CD4-positive, alpha-beta T cell (primary cell): ENCODE measurements around the gene GRK7. TPM values are rescaled to one million over a fixed set of nuclear protein-coding genes. Genes with fewer than 3 reads are reported as not detected.

Experiments
- ATAC-seq: fragments of 200-7000 bp; cut with Tn5 transposase; one replicate; pipeline ENCODE4 v1.10.0; 2022; ENCODE audit warnings: mild to moderate bottlenecking; ENCODE audit not compliant: poor library complexity
- CTCF ChIA-PET: fragments of 350-600 bp; sonication (Branson Sonifier 250); formaldehyde crosslinking; loops from one replicate; lab custom pipeline; 2021; ENCODE audit warnings: antibody characterized with exemption, inconsistent platforms; lab: Charles Lee
- POLR2A ChIA-PET: fragments of 350-600 bp; sonication (Branson Sonifier 250); formaldehyde crosslinking; loops from one replicate; lab custom pipeline; 2021; ENCODE audit warnings: antibody characterized with exemption, inconsistent platforms; lab: Charles Lee
- DNase-seq, 14 experiments: peaks; one replicate each; pipeline ENCODE4 v3.0.0-alpha.2; 2013 to 2020; ENCODE audit warnings: mixed read lengths in 2 of 14
- H3K27ac ChIP-seq, 2 donors: one replicate each; pipeline versions ENCODE4 v1.5.1 to v1.7.0; 2013; ENCODE audit warnings: low read length in 2 of 2, low read depth in 1 of 2, mild to moderate bottlenecking in 1 of 2
- H3K27me3 ChIP-seq, 2 experiments: 1 replicate in 1 of 2; 2 replicates in 1 of 2; pipeline versions ENCODE4 v1.6.1 to v1.7.0; 2013; ENCODE audit warnings: low read length in 2 of 2, control low read depth in 1 of 2, mild to moderate bottlenecking in 1 of 2, moderate library complexity in 1 of 2; ENCODE audit not compliant: insufficient read depth in 2 of 2, control insufficient read depth in 1 of 2
- H3K36me3 ChIP-seq: one replicate; pipeline ENCODE4 v1.6.1; 2013; ENCODE audit warnings: low read length, control low read depth; ENCODE audit not compliant: insufficient read depth
- H3K4me1 ChIP-seq: one replicate; pipeline ENCODE4 v1.6.1; 2013; ENCODE audit warnings: low read length, control low read depth; ENCODE audit not compliant: insufficient read depth
- H3K4me3 ChIP-seq: one replicate; pipeline ENCODE4 v1.5.1; 2013; ENCODE audit warnings: mild to moderate bottlenecking, low read length, moderate library complexity
- H3K9me3 ChIP-seq, 2 experiments: 1 replicate in 1 of 2; 2 replicates in 1 of 2; pipeline versions ENCODE4 v1.6.1 to v1.7.0; 2013; ENCODE audit warnings: low read length in 2 of 2, mild to moderate bottlenecking in 2 of 2, control low read depth in 1 of 2, moderate library complexity in 1 of 2; ENCODE audit not compliant: control insufficient read depth in 1 of 2, insufficient read depth in 1 of 2
- H3K27ac Mint-ChIP-seq: one replicate; pipeline ENCODE4 v1.8.0; 2020; ENCODE audit warnings: mixed read lengths
- H3K27me3 Mint-ChIP-seq: one replicate; pipeline ENCODE4 v1.8.0; 2021; ENCODE audit warnings: mixed read lengths
- H3K36me3 Mint-ChIP-seq: one replicate; pipeline ENCODE4 v1.8.0; 2021; ENCODE audit warnings: low read depth, mixed read lengths
- H3K4me1 Mint-ChIP-seq: one replicate; pipeline ENCODE4 v1.8.0; 2021; ENCODE audit warnings: low read depth, mixed read lengths
- H3K4me3 Mint-ChIP-seq: one replicate; pipeline ENCODE4 v1.8.0; 2020; ENCODE audit warnings: mild to moderate bottlenecking, mixed read lengths
- H3K9me3 Mint-ChIP-seq: one replicate; pipeline ENCODE4 v1.8.0; 2020; ENCODE audit warnings: mixed read lengths
- intact Hi-C, 2 experiments: fragments of 100-400 bp; cut with DNase I in 1 of 2; cut with micrococcal nuclease in 1 of 2; formaldehyde crosslinking; loops; one replicate each; pipeline versions ENCODE4 v1.15.1 to v1.9.0; 2023 to 2025; cut with DNase I, micrococcal nuclease
- total RNA-seq, 174 experiments: library from RNA in 2 of 174; stranded (reverse) in 2 of 174; gene quantifications; one replicate each; pipeline ENCODE4 v1.2.3 and lab custom pipeline; 2021 to 2026
- TF ChIP-seq, protein P1 (sequence below): fragments of 200-600 bp; IDR thresholded peaks from one replicate; pipeline ENCODE4 v1.8.0; 2022; ENCODE audit warnings: antibody characterized with exemption, mild to moderate bottlenecking

The GRK7 gene
- total RNA-seq, 2 experiments from 2014 or later: 0.19 to 0.22 TPM

DNA sequence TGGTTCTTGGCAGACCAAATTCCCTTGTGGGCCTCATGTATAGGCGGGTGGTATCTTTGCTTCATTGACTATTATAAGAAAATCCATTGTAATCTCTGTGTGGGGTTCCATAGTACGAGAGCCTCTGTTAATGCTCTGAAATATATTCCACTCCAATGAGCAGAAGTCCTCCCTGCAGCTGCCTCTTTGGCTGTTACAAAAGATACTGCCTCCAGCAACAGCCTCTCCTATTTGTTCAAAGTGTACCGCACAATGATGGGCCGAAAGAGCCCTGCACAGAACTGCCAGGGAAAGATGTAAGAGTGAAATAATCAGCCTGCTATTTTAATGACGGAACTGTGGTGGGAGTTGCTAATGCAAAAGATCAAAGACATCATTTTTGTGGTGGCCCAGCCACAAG lies 48.9 kb downstream of the GRK7 start:
- Histone ChIP-seq H3K36me3 (no peaks in the 10 kb centered on the region), H3K27me3 (peaks cover 0 to 7% of the 10 kb centered on the region in 2 experiments), H3K4me1 (no peaks in the 10 kb centered on the region), H3K27ac (no peak overlapping the region), H3K9me3 (no peaks in the 10 kb centered on the region), H3K4me3 (no peak overlapping the region)
- H3K36me3 Mint-ChIP-seq: no peaks in the 10 kb centered on the region
- peaks cover 10% of the 10 kb centered on the region for H3K9me3 Mint-ChIP-seq
- ChIA-PET POLR2A (no interaction called here), CTCF (no interaction called here)
- intact Hi-C loops: no loop called here
- TF ChIP-seq, protein P1, sequence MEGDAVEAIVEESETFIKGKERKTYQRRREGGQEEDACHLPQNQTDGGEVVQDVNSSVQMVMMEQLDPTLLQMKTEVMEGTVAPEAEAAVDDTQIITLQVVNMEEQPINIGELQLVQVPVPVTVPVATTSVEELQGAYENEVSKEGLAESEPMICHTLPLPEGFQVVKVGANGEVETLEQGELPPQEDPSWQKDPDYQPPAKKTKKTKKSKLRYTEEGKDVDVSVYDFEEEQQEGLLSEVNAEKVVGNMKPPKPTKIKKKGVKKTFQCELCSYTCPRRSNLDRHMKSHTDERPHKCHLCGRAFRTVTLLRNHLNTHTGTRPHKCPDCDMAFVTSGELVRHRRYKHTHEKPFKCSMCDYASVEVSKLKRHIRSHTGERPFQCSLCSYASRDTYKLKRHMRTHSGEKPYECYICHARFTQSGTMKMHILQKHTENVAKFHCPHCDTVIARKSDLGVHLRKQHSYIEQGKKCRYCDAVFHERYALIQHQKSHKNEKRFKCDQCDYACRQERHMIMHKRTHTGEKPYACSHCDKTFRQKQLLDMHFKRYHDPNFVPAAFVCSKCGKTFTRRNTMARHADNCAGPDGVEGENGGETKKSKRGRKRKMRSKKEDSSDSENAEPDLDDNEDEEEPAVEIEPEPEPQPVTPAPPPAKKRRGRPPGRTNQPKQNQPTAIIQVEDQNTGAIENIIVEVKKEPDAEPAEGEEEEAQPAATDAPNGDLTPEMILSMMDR: no peak
- ATAC-seq (no peak), DNase-seq (no peak)
- H3K4me3 Mint-ChIP-seq: no peak overlapping the region
- peaks cover 4% of the 10 kb centered on the region for H3K27me3 Mint-ChIP-seq
- no peak overlapping the region for H3K27ac Mint-ChIP-seq
- no peaks in the 10 kb centered on the region for H3K4me1 Mint-ChIP-seq

DNA sequence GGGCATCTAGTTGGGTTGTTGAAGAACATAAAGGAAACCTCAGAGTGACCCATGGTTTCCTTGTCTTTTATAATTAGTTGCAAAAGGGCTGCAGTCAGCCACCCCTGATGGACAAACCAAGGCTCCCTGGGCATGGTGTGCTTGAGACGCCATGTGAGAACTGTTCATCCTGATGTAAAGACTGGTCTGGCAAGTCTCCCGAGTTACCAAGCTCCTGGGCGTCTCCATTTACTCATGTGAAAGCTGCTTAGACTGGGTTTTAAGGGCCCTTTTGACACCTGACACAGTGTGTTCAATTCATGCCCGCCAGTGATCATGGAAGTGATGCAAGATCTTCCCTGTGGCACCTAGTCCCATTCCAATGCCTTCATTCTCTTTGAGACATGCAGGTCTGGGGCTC lies 49.4 kb downstream of the GRK7 start:
- Mint-ChIP-seq H3K9me3 (peaks cover 10% of the 10 kb centered on the region), H3K27me3 (peaks cover 4% of the 10 kb centered on the region), H3K36me3 (no peaks in the 10 kb centered on the region), H3K4me1 (no peaks in the 10 kb centered on the region), H3K27ac (no peak overlapping the region), H3K4me3 (no peak overlapping the region)
- ATAC-seq: no peak
- Histone ChIP-seq H3K4me3 (no peak overlapping the region), H3K36me3 (no peaks in the 10 kb centered on the region), H3K9me3 (no peaks in the 10 kb centered on the region), H3K27ac (no peak overlapping the region), H3K4me1 (no peaks in the 10 kb centered on the region), H3K27me3 (peaks cover 0 to 7% of the 10 kb centered on the region in 2 experiments)
- TF ChIP-seq, protein P1: no peak
- CTCF ChIA-PET: no interaction called here
- intact Hi-C loops: no loop called here
- no peak for DNase-seq
- POLR2A ChIA-PET: no interaction called here

Other genes with a start within 250 kb of the GRK7 start
- 10 to 100 TPM; 60.7 to 65.7 TPM for gene RNF7, start 25.1 kb upstream of the GRK7 start, total RNA-seq
- 10 to 100 TPM; 22.2 to 22.5 TPM for gene ATP1B3, start 113.2 kb downstream of the GRK7 start, total RNA-seq